Stimulated activated CD4-positive, alpha-beta T cell treated with anti-CD3 and anti-CD28 coated beads, Interleukin-2, amount 100 ng/mL, for 4 hours (primary cell): ENCODE results near the gene ARF1.

Experiments
- DNase-seq: peaks from one replicate; pipeline ENCODE4 v3.0.0-alpha.2; 2020; ENCODE audit warnings: low read depth

Gene ARF1

DNA sequence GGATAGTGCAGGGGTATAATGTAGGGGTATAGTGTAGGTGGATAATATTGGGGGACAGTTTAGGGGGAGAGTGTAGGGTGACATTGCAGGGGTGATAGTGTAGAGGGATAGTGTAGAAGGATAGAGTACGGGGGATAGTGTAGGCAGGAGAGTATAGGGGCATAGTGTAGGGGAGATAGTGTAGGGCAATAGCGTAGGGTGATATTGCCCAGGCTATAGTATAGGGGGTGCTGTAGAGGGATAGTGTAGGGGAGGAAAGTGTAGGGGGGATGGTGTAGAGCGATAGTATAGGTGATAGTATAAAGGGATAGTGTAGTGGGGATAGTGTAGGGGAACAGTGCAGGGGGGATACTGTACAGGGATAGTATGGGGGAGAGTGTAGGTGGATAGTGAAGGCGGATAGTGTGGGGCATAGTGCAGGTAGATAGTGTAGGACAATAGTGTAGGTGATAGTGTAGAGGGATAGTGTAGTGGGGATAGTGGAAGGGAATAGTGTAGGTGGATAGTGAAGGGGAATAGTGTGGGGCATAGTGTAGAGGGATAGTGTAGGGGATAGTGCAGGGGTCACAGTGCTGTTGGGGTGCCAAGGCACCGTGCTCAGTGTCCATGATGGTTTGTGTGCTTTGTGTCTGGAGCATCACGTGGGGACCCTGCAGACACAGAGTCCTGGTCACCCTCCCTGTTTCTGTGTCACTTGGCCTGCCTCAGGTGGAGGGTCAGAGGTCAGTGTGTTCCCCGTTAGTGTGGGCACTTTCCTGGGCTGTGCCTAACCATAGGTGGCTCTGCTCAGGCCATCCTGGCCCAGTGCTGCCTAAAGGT, 10.5 kb upstream of the ARF1 start:
- no peak for DNase-seq

DNA sequence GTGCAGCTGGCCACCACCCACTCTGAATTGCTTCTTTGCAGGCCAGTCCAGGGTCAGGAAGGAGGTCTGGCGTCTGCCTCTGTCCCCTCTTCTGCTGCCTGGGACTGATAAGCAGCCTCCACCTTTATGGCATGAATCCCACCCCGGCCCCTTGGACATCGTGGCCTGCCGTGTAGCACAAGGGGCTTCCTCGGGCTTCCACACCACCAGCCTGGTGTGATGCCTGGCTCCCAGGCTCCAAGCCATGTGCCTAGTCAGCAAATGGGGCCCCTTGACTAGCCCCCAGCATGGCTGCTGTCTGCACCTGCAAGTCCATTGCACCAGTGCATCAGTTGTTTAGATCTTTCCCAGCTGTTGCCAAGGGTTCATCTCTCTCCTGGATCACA, 9.9 kb upstream of the ARF1 start:
- DNase-seq: no peak

DNA sequence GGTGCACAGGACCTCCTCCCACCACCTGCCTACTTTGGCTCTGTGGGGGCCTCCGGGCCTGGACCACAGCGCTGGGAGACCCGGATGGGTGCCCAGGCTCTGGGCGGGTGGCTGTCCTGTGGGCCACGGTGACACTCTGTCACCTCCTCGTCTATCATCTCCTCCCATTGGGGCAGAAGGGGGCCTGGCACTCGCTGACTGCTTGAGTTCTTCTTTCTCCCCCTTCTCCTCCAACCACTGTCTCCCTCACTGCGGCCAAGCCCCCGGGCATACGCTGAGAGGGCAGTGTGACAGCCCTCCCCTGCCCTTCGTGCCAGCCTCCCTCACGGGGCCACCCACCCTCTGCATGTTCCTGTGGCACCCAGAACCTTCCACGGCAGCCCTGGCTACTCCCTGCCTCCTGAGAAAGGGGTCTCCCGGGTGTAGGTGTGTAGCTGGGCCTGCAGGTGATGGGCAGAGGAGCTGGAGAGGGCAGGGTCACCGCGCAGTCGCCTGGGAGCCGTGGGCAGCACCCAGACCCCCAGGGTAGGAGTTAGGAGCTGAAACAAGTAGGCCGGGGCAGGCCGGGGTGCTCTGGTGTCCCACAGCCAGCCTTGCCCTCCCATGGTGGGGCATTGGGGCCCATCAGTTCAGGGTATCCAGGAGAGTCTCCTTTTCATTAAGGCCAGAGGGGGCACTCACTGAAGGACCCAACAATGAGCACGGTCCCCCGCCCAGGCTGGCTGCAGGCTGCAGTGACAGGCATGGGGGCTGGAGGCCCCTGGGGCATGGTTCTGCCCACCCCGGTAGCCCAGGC, 9.2 kb upstream of the ARF1 start:
- no peak for DNase-seq

DNA sequence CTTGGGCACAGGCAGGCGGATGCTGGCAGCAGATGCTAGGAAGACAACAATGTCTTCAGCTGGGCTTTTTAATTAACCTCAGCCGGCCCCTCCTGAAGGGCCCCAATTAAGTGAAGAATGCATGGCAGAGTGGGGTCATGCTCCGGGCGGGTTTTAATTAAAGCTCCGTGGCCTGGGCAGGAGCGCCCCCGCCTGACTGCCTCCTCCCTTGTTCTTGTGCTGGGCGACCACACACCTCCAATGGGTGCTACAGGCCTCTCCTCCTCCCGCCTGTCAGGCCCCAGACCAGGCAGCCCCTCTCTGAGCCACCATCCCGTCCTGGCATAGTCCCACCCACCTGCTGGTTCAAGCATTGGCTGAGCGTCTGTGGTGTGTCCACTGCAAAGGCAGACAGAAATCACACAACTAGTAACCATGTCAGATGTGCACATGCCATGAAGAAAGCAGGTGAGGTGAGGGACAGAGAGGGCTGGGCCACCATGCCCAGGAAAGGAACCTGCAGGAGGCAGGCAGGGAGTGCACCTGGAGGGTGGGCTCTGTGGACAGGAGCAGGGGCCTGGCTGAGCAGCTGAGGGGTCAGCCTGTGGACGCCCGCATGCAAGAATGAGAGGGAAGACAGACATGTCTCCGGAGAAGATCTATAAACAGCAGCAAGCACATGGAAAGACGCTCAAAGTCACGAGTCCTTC, 8.5 kb upstream of the ARF1 start:
- DNase-seq: no peak

DNA sequence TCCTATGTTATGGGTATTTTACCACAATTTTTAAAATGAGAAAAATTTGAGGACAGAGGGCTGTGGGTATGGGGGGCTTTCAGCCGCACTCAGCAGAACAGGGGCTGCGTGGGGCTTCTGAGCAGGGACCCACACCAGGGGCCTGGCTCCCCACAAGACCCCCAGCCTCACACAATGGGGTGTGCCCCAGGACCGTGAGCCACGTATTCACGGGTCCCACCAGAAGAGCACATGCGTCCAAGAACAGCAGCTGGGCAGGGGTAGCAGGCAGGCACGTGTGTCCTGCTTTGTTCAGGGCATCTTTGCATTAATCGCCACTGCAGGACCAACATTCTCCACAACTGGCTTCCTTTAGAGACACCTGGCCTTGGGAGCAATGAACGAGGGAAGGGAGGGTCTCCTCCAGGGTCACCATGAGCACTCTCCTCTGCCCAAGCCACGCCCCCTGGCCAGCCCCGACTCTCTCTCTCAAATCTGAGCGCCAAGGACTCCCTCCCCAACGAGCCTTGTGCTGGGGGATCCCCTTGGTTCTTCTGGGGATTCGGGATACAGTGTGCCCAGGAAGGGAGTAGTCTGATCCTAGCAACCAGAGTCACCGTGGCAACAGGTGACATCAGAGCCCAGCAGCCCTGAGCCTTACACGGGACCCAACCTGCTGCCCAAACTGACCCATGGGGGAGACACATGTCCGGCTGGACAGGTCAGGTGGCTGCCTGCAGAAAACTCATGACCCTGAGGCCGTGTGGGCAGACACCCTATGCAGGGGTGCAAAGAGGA, 7.4 kb upstream of the ARF1 start:
- no peak for DNase-seq

DNA sequence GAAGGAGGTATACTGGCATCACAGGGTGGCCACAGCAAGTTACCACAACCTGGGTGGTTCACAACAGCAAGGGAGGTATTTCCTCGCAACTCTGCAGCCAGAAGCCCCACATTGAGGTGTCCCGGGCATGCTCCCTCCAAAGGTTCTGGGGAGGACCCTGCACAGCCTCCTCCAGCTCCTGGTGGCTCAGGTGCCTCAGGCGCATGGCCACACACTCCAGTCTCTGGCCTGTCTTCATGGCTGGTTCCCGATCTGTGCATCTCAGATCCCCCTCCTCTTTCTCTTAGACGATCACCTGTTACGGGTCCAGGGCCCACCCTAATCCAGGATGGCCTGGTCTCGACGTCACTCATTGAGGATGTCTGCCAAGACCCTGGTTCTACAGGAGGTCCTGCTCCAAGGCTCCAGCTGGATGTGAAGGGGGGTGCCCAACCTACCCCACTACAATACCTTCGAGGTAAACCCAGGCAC, 6.7 kb upstream of the ARF1 start:
- no peak for DNase-seq

DNA sequence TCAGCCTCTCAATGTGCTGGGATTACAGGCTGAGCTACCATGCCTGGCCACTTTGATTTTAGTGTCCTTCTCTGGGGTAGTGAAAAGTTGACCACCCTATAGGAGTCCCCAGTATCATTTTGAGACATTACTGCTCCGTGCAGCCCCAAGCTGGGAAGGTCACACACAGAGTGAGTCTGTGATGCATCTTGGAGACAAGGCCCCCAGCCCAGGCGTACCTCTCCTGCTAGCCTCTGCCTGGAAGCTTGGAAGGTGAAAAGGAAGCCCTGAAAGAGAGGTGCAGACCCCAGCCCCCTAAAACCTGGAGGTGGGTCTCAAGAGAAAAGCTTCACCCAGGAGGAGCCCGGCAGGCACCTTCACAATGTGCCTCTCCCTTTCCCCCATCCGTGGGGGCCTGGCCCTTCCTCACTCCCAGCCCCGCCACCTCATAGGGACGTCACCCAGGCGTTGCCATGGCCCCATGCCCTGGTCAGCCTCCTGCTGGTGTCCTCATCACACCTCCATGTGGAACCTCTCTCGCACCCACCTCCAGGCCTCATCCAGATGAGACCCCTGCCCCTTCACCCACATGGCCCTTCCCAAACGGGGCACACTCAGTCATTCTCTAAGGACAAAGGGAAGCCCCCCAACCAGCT, 5.6 kb upstream of the ARF1 start:
- DNase-seq: no peak

DNA sequence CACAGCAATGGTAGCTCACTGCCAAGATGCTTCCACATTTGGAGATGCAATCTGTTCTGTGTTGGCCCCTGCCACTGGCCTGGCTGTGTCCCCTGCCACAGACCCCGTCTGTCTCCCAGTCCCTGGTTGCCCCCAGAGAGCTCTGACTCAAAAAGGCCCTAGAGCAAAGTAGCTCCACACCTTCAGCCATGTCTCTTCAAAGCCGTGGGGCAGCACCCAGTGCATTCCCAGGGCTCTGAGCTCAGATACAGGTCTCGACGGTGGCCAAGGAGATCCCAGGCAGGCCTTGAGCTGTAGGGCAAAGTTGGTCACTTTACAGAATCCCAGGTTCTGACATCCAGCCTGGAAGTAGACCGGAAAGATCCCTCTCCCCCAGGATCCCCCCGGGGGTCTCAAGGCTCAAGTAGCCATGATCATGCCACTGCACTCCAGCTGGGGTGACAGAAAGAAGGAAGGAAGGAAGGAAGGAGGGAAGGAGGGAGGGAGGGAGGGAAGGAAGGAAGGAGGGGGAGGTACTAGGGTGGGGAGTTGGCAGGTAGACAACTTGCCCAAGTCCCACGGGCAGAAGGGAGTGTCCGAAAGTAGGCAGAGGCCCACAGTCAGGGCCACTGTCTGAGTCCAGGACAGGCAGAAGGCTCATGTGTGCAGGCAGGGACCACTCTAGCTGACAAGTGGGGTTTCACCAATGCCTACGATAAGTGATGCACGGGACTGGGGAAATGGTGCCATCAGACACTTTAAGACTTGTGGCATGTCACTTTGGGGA, 4.8 kb upstream of the ARF1 start:
- no peak for DNase-seq

DNA sequence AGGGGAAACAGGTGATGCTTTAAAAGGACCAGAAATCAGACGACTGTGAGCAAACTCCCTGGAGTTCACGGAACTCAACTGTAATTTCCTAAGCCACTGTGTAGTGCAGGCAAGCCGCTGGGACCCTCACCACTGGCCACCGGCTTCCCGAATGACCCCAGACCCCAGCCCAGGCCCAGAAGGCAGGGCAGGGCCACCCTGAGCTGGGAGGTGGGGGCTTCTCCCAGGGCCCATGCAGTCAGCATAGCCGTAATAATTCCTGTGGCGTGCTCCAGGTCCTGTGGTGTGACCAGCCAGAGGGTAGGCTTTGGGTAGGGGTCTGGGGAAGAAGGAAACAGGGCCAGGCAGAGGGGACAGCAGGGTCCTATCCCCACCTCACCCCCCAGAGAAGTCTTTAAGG, 3.5 kb upstream of the ARF1 start:
- no peak for DNase-seq

DNA sequence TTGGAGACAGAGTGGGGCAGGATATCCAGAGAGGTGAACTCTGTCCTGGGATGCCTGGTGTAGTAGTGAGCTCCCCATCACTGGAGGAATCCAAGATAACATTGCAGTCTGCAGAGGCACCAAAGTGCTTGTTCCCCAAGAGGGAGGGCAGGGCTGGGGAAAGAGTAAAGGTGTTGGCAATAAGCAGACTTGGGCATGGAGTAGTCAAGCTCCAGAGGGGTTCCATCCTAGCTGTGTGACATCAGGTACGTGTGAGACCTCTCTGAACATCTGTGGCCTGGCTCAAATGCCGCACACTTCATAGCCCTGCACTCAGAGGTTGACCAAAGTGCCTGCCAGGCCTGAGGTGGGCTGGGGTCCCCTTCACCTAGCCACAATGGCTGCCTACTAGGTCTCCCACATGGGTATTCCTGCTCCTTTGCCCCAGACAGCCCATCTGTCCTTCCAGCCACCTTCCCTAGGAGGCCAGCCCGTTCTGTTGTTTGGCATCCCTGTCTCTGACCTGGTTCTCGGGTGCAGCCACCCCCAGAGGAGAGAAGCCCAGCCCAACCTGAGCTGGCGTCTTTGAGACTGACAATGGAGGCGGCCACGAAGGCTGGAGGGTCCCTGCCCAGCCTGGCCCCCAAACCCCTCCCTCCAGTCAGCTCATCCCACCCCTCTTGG, 2.8 kb upstream of the ARF1 start:
- DNase-seq: no peak

DNA sequence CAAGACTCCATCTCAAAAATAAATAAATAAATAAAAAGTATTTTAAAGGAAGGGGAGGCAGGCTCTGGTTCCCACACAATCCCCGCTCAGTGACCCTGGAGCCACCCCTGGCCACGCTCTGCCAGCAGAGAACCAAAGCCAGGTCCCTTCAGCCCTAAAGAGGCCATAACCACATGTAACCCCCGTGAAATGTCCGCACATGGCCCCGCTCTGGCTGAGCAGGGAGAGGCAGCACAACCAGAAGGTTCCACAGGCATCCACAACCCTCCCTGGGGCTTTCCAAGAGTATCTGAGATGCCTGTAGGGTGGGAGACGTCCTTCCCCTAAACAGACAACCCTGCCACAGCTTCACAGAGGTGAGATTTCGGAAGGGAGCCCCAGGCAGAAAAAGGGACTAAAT, 1.4 kb upstream of the ARF1 start:
- no peak for DNase-seq

DNA sequence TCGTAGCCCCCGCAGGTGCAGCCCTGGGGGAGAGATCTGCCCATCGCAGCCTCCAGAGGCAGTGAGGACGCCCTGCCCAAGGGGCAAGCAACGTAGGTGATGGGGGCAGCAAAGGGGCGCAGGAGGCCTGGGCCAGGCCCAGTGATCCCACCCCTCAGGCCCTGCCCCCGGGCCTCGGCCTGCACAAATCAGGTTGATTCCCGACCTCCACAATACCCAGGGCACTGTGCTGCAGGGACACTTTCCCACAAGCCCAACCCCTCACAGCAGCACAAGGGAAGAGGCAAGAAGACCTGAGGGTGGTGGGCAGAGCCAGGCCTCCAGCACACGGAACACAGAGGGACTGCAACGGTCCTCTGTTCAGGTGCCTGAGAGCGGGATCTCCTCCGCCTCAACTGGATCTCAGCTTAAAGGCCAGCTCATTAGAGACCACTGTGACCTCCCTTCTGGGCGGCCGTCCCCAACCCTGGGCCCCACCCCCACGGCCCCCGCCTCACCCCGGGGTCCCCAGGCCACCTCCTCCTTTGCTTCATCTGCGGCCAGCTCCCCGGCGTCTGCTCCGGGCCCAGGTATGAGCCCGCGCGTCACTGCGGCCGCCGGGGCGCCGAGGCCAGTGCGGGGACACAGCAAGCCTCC, 812 bp upstream of the ARF1 start:
- DNase-seq: no peak

DNA sequence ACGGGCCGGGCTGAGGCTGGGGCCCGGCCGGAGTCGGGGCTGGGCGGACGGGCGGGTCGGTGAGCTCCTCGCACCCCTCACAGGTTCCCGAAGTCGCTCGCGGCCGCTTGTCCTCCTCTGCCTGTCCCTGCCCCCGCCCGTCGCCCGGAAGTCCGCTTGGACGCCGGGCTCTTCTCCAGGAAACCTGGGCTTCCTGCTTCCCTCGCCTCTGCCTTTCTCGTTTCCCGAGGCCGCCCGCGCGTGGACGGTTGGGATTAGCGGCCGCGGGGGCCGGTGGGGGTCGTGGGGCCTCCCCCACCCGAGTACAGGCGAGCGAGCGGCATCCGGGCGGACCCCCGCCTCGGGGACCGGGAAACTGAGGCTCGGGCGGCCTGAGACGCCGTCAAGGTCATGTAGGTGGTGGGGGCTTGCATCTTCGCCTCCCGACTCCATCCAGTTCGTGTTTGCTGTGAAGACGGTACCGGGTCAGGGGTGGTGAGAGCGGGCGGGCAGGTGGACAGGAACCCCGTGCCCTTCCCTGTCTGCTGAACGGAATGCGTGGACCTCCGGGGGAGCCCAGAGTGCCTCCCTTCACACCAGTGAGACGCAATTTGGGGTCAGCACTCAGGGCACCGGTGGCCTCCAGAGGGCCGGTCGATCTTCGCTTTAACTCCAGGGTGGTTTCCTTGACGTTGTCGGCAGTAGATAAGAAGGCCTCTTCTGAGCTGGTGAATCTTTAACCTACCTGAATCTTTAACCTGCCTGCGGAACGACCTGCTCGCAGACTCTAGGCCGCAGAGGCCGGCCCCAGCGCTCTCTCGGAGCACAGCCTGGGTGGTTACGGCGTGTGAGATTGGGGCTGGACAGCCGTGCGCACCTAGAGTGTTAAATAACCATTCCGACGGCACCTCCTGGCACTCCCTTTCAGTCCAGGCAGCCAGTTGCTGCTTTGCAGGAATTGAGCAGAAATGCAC, 686 bp downstream of the ARF1 start:
- no peak for DNase-seq

DNA sequence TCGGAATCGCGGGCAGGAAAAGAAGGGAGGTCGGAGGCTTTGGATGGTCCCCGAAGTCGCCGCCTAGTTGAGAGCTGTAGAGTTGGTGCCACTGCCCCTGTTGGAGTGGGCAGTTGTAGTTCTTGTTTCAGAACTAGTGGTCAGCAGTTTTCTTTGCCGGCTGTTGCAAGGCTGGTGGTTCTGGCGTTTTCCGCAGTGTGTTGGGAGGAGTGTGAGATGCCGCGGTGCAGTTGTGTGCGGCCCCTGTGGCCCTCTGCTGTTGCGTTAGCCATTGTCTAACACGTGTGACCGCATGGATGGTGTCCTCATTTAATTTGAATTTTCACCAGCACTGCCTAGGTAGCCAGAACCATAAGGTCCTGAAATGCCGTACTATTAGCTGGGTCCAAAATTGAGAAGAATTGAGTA, 1.4 kb downstream of the ARF1 start:
- no peak for DNase-seq

DNA sequence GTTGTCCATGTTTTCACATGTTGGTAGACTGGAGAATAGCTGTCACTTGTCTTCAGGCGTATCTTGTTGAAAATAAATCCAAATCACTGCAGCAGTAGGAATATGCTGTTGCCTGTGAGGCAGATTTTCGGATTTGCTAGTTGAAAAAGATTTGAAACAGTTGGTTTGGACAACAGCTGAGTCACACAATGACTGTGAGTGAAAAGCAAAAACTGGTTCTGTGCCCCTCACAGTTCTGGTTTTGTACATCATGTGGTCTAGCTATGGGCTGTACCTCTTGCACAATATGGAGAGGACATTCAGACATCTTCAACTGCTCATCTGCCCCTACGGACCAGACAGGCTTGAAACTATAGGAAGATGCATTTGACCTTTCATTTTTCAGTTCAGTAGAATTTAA, 1.8 kb downstream of the ARF1 start:
- DNase-seq: no peak

DNA sequence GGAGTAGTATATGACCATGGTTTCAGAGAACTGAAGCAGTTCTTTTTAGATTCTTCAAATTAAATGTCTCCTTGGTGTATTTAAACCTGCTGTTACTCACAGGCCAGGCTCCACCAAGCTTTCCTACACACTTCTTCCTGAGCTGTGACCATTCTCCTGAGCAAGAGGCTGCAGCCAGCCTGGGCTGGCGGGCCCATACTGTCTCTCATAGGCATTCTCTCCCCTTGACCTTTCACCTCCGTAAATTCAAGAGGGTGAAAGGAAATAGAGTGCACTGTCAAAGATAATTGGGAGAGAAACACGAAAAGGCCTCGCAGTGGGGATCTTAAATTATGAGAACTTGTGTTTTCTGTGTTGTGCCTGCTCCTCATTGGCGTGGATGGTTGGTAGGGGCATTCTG, 2.3 kb downstream of the ARF1 start:
- no peak for DNase-seq

DNA sequence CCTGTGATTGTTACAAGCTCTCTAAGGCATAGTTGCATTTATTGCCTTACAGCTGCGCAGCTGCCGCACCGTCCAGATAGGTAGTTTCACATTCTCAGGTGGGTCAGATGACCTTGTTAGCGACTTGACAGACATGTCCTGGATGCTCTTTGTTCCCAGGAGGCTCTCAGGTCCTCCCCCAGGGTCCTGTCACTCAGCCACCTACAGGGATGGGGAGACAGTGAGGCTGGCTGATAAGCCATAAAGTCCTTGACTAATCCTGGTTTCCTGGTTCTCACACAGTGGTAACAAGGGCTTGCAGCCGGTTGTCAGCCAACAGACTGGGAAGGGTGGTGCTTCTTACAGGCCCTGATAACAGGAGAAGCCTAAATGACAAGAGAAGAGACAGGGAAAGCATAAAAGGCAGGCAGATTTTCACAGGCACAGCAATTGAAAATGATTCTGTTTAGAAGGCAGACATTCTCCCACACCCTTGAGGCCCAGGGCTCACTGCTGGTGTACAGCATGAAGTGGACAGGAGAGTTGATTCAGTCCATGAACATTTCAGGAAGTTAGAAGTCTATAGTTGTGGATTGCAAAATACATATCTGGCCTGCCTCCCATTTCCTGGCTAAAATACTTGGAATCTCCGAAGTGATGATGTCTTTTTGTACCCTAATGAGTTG, 2.9 kb downstream of the ARF1 start:
- DNase-seq: no peak

DNA sequence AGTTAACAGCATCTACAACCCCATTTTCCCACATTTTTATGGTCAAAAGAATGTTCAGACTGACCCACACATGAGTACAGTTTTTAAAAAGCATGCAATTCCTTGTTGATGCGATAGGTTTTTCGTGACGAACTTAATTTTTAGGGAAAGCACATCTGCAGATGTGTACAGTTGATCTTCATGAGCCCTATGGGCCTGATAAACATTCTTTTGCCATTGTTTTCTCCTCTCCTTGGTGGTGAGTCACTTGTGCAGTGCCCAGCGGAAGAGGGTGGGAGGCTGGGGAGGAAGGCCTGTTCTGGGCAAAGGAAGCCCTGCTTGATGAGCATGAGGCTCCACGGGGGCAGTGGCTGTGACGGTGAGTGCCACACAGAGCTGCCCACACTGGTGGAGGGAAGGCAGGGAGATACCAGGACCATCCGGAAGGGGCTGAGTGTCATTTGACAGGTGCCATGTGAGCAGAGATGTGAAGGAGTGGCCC, 5.3 kb downstream of the ARF1 start:
- no peak for DNase-seq
